PC-3 (cell line): ENCODE data around the gene CAMK2B. TPM values are rescaled to one million over a fixed set of nuclear protein-coding genes. Genes with fewer than 3 reads are reported as not detected.

Source experiments
- ATAC-seq: fragments of 200-7000 bp; cut with Tn5 transposase; 2 replicates; pipeline ENCODE4 v1.9.1; 2020; ENCODE audit warnings: mild to moderate bottlenecking, moderate library complexity
- BruUV-seq: library from RNA; stranded (reverse); fragments of 400-500 nt; replicated peaks from 2 replicates; lab custom pipeline; 2021; lab: Mats Ljungman, UMichigan
- CTCF ChIA-PET: fragments of 300-600 bp; sonication (Branson Sonifier 250); formaldehyde crosslinking; loops from one replicate; lab custom pipeline; 2022; ENCODE audit warnings: antibody characterized with exemption; lab: Charles Lee
- POLR2A ChIA-PET: fragments of 300-600 bp; sonication (Branson Sonifier 250); formaldehyde crosslinking; loops from one replicate; lab custom pipeline; 2022; ENCODE audit warnings: antibody characterized with exemption; ENCODE audit not compliant: unreplicated experiment; lab: Charles Lee
- DNase-seq: peaks from one replicate; pipeline ENCODE4 v3.0.0-alpha.2; 2015
- H2AFZ ChIP-seq: fragments of 300-600 bp; sonication (generic); 2 replicates; pipeline ENCODE4 v1.6.0; 2016; ENCODE audit warnings: antibody characterized with exemption, low read length
- H3F3A ChIP-seq: fragments of 300-600 bp; sonication (generic); one replicate; pipeline ENCODE4 v1.6.0; 2017; ENCODE audit warnings: antibody characterized with exemption, low read length, control low read depth, mild to moderate bottlenecking; ENCODE audit not compliant: unreplicated experiment
- H3K27ac ChIP-seq: fragments of 300-600 bp; sonication (generic); 2 replicates; pipeline ENCODE4 v1.5.1; 2016; ENCODE audit warnings: mild to moderate bottlenecking, low read length
- H3K27me3 ChIP-seq: fragments of 300-600 bp; sonication (generic); 2 replicates; pipeline ENCODE4 v1.6.1; 2016; ENCODE audit warnings: low read length, mixed read lengths
- H3K36me3 ChIP-seq: fragments of 300-600 bp; sonication (generic); 2 replicates; pipeline ENCODE4 v1.6.1; 2016; ENCODE audit warnings: low read depth, mixed run types, low read length, mixed read lengths
- H3K4me1 ChIP-seq: fragments of 300-600 bp; sonication (generic); 2 replicates; pipeline ENCODE4 v1.5.1; 2016; ENCODE audit warnings: low read length; ENCODE audit not compliant: insufficient read depth
- H3K4me2 ChIP-seq: fragments of 300-600 bp; sonication (generic); 2 replicates; pipeline ENCODE4 v1.6.0; 2016; ENCODE audit warnings: low read length
- H3K4me3 ChIP-seq: fragments of 300-600 bp; sonication (generic); 2 replicates; pipeline ENCODE4 v1.5.1; 2016; ENCODE audit warnings: mild to moderate bottlenecking, low read length, mixed read lengths
- H3K79me2 ChIP-seq: fragments of 300-600 bp; sonication (generic); 2 replicates; pipeline ENCODE4 v1.6.1; 2017; ENCODE audit warnings: low read length, mixed read lengths
- H3K9ac ChIP-seq: fragments of 300-600 bp; sonication (generic); 2 replicates; pipeline ENCODE4 v1.6.0; 2016; ENCODE audit warnings: mild to moderate bottlenecking, low read length
- H3K9me2 ChIP-seq: fragments of 300-600 bp; sonication (generic); replicated peaks from 2 replicates; pipeline ENCODE4 v1.6.1; 2016; ENCODE audit warnings: mixed run types, low read length, mixed read lengths
- H3K9me3 ChIP-seq: fragments of 300-600 bp; sonication (generic); 2 replicates; pipeline ENCODE4 v1.6.1; 2016; ENCODE audit warnings: low read length, mixed read lengths
- H4K20me1 ChIP-seq: fragments of 300-600 bp; sonication (generic); 2 replicates; pipeline ENCODE4 v1.6.1; 2016; ENCODE audit warnings: low read length, mixed read lengths
- CTCF ChIP-seq: fragments of 300-600 bp; sonication (generic); conservative IDR thresholded peaks from 2 replicates; pipeline ENCODE4 v1.5.1; 2017; ENCODE audit warnings: antibody characterized with exemption, low read depth, mild to moderate bottlenecking, low read length
- EZH2 ChIP-seq: fragments of 300-600 bp; sonication (generic); IDR thresholded peaks from one replicate; pipeline ENCODE4 v1.6.1; 2017; ENCODE audit warnings: antibody characterized with exemption, mild to moderate bottlenecking, low read length; ENCODE audit not compliant: unreplicated experiment
- EZH2phosphoT487 ChIP-seq: fragments of 300-600 bp; sonication (generic); IDR thresholded peaks from 2 replicates; pipeline ENCODE4 v1.6.1; 2018; ENCODE audit warnings: mild to moderate bottlenecking, antibody characterized with exemption, low read length, borderline replicate concordance
- intact Hi-C: fragments of 100-400 bp; cut with micrococcal nuclease; formaldehyde crosslinking; loops from 2 replicates; pipeline ENCODE4 v1.9.0; 2023
- total RNA-seq: library from RNA; depleted of rRNA; stranded (reverse); fragments of >200 nt; gene quantifications from 2 replicates; pipeline ENCODE4 v1.2.3, GENCODE V29; 2014

Gene CAMK2B
- total RNA-seq, 1 experiment from 2014 or later: 1.2 TPM

- DNase-seq (no peak), ATAC-seq (no peak)
- intact Hi-C loops: no loop called here
- Histone ChIP-seq H3K4me1 (no peaks in the 10 kb centered on the region), H3K9me2 (no peaks in the 10 kb centered on the region), H3K9me3 (no peaks in the 10 kb centered on the region), H3K36me3 (no peaks in the 10 kb centered on the region), H3K27ac (no peak overlapping the region), H3K4me3 (no peak overlapping the region), H4K20me1 (no peaks in the 10 kb centered on the region), H2AFZ (no peak overlapping the region), H3F3A (no peaks in the 10 kb centered on the region), H3K27me3 (no peaks in the 10 kb centered on the region), H3K4me2 (no peak overlapping the region), H3K79me2 (no peaks in the 10 kb centered on the region), H3K9ac (no peak overlapping the region)
- ChIA-PET CTCF (no interaction called here), POLR2A (no interaction called here)
- TF ChIP-seq CTCF: no peak
- no peak for TF ChIP-seq EZH2
- TF ChIP-seq EZH2phosphoT487: no peak
- BruUV-seq: no TSS peak
Measured at GRCh38 chr7:44220046-44220357, 105.4 kb downstream of the CAMK2B start.

GRCh38 chr7:44219371-44220045 is 105.9 kb downstream of the CAMK2B start:
- intact Hi-C loops: no loop called here
- Histone ChIP-seq H3K27ac (no peak overlapping the region), H3F3A (no peaks in the 10 kb centered on the region), H3K9me3 (no peaks in the 10 kb centered on the region), H3K4me1 (no peaks in the 10 kb centered on the region), H3K36me3 (no peaks in the 10 kb centered on the region), H3K9ac (no peak overlapping the region), H3K4me2 (no peak overlapping the region), H3K27me3 (no peaks in the 10 kb centered on the region), H3K4me3 (no peak overlapping the region), H2AFZ (no peak overlapping the region), H3K79me2 (no peaks in the 10 kb centered on the region), H3K9me2 (no peaks in the 10 kb centered on the region), H4K20me1 (no peaks in the 10 kb centered on the region)
- DNase-seq (no peak), ATAC-seq (no peak)
- CTCF ChIA-PET: no interaction called here
- no TSS peak for BruUV-seq
- TF ChIP-seq EZH2phosphoT487: no peak
- no peak for TF ChIP-seq CTCF
- TF ChIP-seq EZH2: no peak
- POLR2A ChIA-PET: no interaction called here

- intact Hi-C loops: no loop called here
- Histone ChIP-seq H3K79me2 (no peaks in the 10 kb centered on the region), H3K9ac (no peak overlapping the region), H2AFZ (no peak overlapping the region), H3K4me2 (no peak overlapping the region), H3K27me3 (no peaks in the 10 kb centered on the region), H3K9me2 (no peaks in the 10 kb centered on the region), H3K4me1 (no peaks in the 10 kb centered on the region), H4K20me1 (no peaks in the 10 kb centered on the region), H3K4me3 (no peak overlapping the region), H3K36me3 (no peaks in the 10 kb centered on the region), H3K27ac (no peak overlapping the region), H3K9me3 (no peaks in the 10 kb centered on the region), H3F3A (no peaks in the 10 kb centered on the region)
- no peak for DNase-seq
- BruUV-seq: no TSS peak
- POLR2A ChIA-PET: no interaction called here
- CTCF ChIA-PET: no interaction called here
- ATAC-seq: no peak
- TF ChIP-seq CTCF: no peak
Measured at GRCh38 chr7:44218418-44219201, 106.8 kb downstream of the CAMK2B start.
